SK-N-SH treated with all-trans-retinoic acid at 6 μM for 48 hours (cell line): ENCODE data around the gene KIAA1217.

Experiments used
- ARNTL ChIP-seq: fragments of 450-650 bp; formaldehyde crosslinking; IDR thresholded peaks from 2 replicates; pipeline ENCODE4 v1.5.0; 2020; ENCODE audit warnings: low read depth, mild to moderate bottlenecking, moderate library complexity, borderline replicate concordance
- ESRRG ChIP-seq: fragments of 250-450 bp; sonication (Bioruptor Pico); IDR thresholded peaks from 2 replicates; pipeline ENCODE4 v1.6.1; 2021; ENCODE audit warnings: mild to moderate bottlenecking
- OSR1 ChIP-seq: fragments of 250-450 bp; sonication (Bioruptor Pico); IDR thresholded peaks from 2 replicates; pipeline ENCODE4 v1.8.0; 2022; ENCODE audit warnings: moderate library complexity, mild to moderate bottlenecking, inconsistent platforms
- PPARA ChIP-seq: fragments of 250-450 bp; sonication (Bioruptor Pico); IDR thresholded peaks from 2 replicates; pipeline ENCODE4 v1.5.0; 2020; ENCODE audit warnings: mild to moderate bottlenecking, borderline replicate concordance
- RARB ChIP-seq: fragments of 250-450 bp; sonication (Bioruptor Pico); IDR thresholded peaks from 2 replicates; pipeline ENCODE4 v1.8.0; 2021; ENCODE audit warnings: mild to moderate bottlenecking, moderate library complexity
- ZFP30 ChIP-seq: fragments of 450-650 bp; formaldehyde crosslinking; IDR thresholded peaks from 2 replicates; pipeline ENCODE4 v1.5.0; 2022; ENCODE audit warnings: mild to moderate bottlenecking, moderate library complexity
- ZNF565 ChIP-seq: fragments of 450-650 bp; formaldehyde crosslinking; conservative IDR thresholded peaks from 2 replicates; pipeline ENCODE4 v1.5.0; 2020; ENCODE audit warnings: low read depth, mild to moderate bottlenecking, moderate library complexity
- TF ChIP-seq, protein P1 (sequence below): fragments of 250-450 bp; sonication (Bioruptor Pico); IDR thresholded peaks from 2 replicates; pipeline ENCODE4 v1.8.0; 2020; ENCODE audit warnings: mild to moderate bottlenecking, moderate library complexity, borderline replicate concordance
- TF ChIP-seq, protein P2 (sequence below): fragments of 250-450 bp; sonication (Bioruptor Pico); IDR thresholded peaks from 2 replicates; pipeline ENCODE4 v1.5.1; 2021; ENCODE audit warnings: mild to moderate bottlenecking, moderate library complexity

DNA sequence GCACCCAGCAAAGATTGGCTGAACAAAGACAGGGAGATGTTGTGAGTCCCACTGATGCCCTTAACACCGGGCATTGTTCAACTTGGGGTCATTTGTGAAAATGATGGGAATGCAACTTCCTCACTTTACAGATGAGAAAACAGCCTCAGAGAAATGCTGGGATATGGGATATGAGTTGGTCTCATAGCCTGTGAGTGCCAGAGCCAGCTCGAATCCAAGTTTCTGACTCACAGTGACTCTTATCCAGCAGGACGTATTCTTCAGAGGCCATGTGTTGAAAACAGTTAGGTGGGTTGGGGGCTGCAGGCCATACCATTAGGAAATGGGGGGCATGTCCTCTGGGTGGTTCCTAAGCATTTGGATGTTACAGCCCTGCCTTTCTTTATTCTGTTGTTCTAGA lies 45.2 kb downstream of the KIAA1217 start:
- TF ChIP-seq ARNTL = no peak
- TF ChIP-seq OSR1 (CRISPR knock-in tag) = no peak
- TF ChIP-seq, protein P1, sequence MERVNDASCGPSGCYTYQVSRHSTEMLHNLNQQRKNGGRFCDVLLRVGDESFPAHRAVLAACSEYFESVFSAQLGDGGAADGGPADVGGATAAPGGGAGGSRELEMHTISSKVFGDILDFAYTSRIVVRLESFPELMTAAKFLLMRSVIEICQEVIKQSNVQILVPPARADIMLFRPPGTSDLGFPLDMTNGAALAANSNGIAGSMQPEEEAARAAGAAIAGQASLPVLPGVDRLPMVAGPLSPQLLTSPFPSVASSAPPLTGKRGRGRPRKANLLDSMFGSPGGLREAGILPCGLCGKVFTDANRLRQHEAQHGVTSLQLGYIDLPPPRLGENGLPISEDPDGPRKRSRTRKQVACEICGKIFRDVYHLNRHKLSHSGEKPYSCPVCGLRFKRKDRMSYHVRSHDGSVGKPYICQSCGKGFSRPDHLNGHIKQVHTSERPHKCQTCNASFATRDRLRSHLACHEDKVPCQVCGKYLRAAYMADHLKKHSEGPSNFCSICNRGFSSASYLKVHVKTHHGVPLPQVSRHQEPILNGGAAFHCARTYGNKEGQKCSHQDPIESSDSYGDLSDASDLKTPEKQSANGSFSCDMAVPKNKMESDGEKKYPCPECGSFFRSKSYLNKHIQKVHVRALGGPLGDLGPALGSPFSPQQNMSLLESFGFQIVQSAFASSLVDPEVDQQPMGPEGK = no peak
- TF ChIP-seq ZNF565 (CRISPR knock-in tag) = no peak
- no peak for TF ChIP-seq RARB (CRISPR knock-in tag)
- no peak for TF ChIP-seq ZFP30
- TF ChIP-seq PPARA = no peak
- no peak for TF ChIP-seq ESRRG (CRISPR knock-in tag)
- TF ChIP-seq, protein P2, sequence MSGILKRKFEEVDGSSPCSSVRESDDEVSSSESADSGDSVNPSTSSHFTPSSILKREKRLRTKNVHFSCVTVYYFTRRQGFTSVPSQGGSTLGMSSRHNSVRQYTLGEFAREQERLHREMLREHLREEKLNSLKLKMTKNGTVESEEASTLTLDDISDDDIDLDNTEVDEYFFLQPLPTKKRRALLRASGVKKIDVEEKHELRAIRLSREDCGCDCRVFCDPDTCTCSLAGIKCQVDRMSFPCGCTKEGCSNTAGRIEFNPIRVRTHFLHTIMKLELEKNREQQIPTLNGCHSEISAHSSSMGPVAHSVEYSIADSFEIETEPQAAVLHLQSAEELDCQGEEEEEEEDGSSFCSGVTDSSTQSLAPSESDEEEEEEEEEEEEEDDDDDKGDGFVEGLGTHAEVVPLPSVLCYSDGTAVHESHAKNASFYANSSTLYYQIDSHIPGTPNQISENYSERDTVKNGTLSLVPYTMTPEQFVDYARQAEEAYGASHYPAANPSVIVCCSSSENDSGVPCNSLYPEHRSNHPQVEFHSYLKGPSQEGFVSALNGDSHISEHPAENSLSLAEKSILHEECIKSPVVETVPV (CRISPR knock-in tag) = no peak
